Mesenchymal stem cell (in vitro differentiated cells and primary cell): Measurements from ENCODE around the gene ZACN.
"Not testable (repeated sequence)": the region's sequence is repeated elsewhere in the genome, so short reads cannot be mapped to it uniquely, and the experiment has no call there.

Experiments
- DNase-seq: peaks from one replicate; pipeline ENCODE4 v3.0.0-alpha.2; 2013
- H2AFZ ChIP-seq: one replicate; pipeline ENCODE4 v1.6.1; 2013; ENCODE audit warnings: low read depth, mild to moderate bottlenecking, control low read depth, inconsistent platforms, low read length, moderate library complexity
- H2AK5ac ChIP-seq: 2 replicates; pipeline ENCODE4 v1.6.1; 2013; ENCODE audit warnings: low read length, moderate library complexity, mild to moderate bottlenecking, inconsistent platforms; ENCODE audit not compliant: severe bottlenecking
- H2BK120ac ChIP-seq: one replicate; pipeline ENCODE4 v1.6.1; 2013; ENCODE audit warnings: low read depth, mild to moderate bottlenecking, inconsistent platforms, low read length, moderate library complexity
- H2BK12ac ChIP-seq, 2 experiments: one replicate each; pipeline ENCODE4 v1.6.1; 2013; ENCODE audit warnings: inconsistent platforms in 2 of 2, low read length in 2 of 2, mild to moderate bottlenecking in 2 of 2, moderate library complexity in 2 of 2, control low read depth in 1 of 2
- H2BK15ac ChIP-seq: one replicate; pipeline ENCODE4 v1.6.1; 2013; ENCODE audit warnings: mild to moderate bottlenecking, low read depth, inconsistent platforms; ENCODE audit not compliant: poor library complexity, severe bottlenecking
- H2BK5ac ChIP-seq: 2 replicates; pipeline ENCODE4 v1.6.1; 2013; ENCODE audit warnings: low read depth, mild to moderate bottlenecking, low read length, control low read depth, inconsistent platforms; ENCODE audit not compliant: poor library complexity, severe bottlenecking
- H3K14ac ChIP-seq, 2 experiments: one replicate each; pipeline ENCODE4 v1.6.1; 2013; ENCODE audit warnings: inconsistent platforms in 2 of 2, low read length in 2 of 2, control low read depth in 1 of 2, mild to moderate bottlenecking in 1 of 2, moderate library complexity in 1 of 2
- H3K18ac ChIP-seq, 2 experiments: one replicate each; pipeline ENCODE4 v1.6.1; 2013; ENCODE audit warnings: inconsistent platforms in 2 of 2, low read length in 2 of 2, control low read depth in 1 of 2, low read depth in 1 of 2, mild to moderate bottlenecking in 1 of 2
- H3K23ac ChIP-seq, 2 experiments: one replicate each; pipeline ENCODE4 v1.6.1; 2013; ENCODE audit warnings: inconsistent platforms in 2 of 2, low read length in 2 of 2, mild to moderate bottlenecking in 2 of 2, moderate library complexity in 2 of 2, control low read depth in 1 of 2
- H3K27ac ChIP-seq: 2 replicates; pipeline ENCODE4 v1.5.1; 2013; ENCODE audit warnings: mild to moderate bottlenecking, moderate library complexity, low read length, control low read depth, inconsistent platforms; ENCODE audit not compliant: poor library complexity, severe bottlenecking
- H3K27me3 ChIP-seq, 2 experiments: 2 replicates each; pipeline versions ENCODE4 v1.6.1 to v1.7.0; 2013; ENCODE audit warnings: low read length in 2 of 2, mild to moderate bottlenecking in 2 of 2, moderate library complexity in 2 of 2, control low read depth in 1 of 2, inconsistent platforms in 1 of 2; ENCODE audit not compliant: control insufficient read depth in 1 of 2, insufficient read depth in 1 of 2
- H3K36me3 ChIP-seq, 2 experiments: 2 replicates each; pipeline versions ENCODE4 v1.6.1 to v1.7.0; 2013; ENCODE audit warnings: low read length in 2 of 2, control low read depth in 1 of 2, inconsistent platforms in 1 of 2, low read depth in 1 of 2, mild to moderate bottlenecking in 1 of 2; ENCODE audit not compliant: insufficient read depth in 2 of 2, control insufficient read depth in 1 of 2
- H3K4ac ChIP-seq, 2 experiments: one replicate each; pipeline ENCODE4 v1.6.1; 2013; ENCODE audit warnings: inconsistent platforms in 2 of 2, low read length in 2 of 2, mild to moderate bottlenecking in 2 of 2, moderate library complexity in 2 of 2, control low read depth in 1 of 2, low read depth in 1 of 2
- H3K4me1 ChIP-seq: 2 replicates; pipeline ENCODE4 v1.6.1; 2013; ENCODE audit warnings: low read depth, low read length, control low read depth; ENCODE audit not compliant: control insufficient read depth, insufficient read depth
- H3K4me2 ChIP-seq: 2 replicates; pipeline ENCODE4 v1.6.1; 2013; ENCODE audit warnings: low read length, mild to moderate bottlenecking, inconsistent platforms; ENCODE audit not compliant: poor library complexity, severe bottlenecking
- H3K4me3 ChIP-seq, 2 experiments: 2 replicates each; pipeline versions ENCODE4 v1.5.1 to v1.7.0; 2013; ENCODE audit warnings: low read length in 2 of 2, mild to moderate bottlenecking in 2 of 2, control low read depth in 1 of 2, low read depth in 1 of 2; ENCODE audit not compliant: insufficient read depth in 1 of 2
- H3K79me1 ChIP-seq: replicated peaks from 2 replicates; pipeline ENCODE4 v1.6.1; 2013; ENCODE audit warnings: mild to moderate bottlenecking, control low read depth, low read length, inconsistent platforms; ENCODE audit not compliant: poor library complexity, severe bottlenecking
- H3K9ac ChIP-seq: 2 replicates; pipeline ENCODE4 v1.7.0; 2013; ENCODE audit warnings: mild to moderate bottlenecking, low read length, moderate library complexity
- H3K9me3 ChIP-seq: 2 replicates; pipeline ENCODE4 v1.7.0; 2013; ENCODE audit warnings: mild to moderate bottlenecking, low read length; ENCODE audit not compliant: control insufficient read depth
- H4K8ac ChIP-seq: one replicate; pipeline ENCODE4 v1.6.1; 2013; ENCODE audit warnings: inconsistent platforms, mild to moderate bottlenecking, low read length, moderate library complexity
- H4K91ac ChIP-seq: one replicate; pipeline ENCODE4 v1.6.1; 2013; ENCODE audit warnings: mild to moderate bottlenecking, low read length, inconsistent platforms
- WGBS: methylation state at CpG from one replicate; pipeline ENCODE4 v1.1.7; 2013; ENCODE audit warnings: mixed read lengths; 5-methylcytosine and 5-hydroxymethylcytosine counted together

The ZACN gene

DNA sequence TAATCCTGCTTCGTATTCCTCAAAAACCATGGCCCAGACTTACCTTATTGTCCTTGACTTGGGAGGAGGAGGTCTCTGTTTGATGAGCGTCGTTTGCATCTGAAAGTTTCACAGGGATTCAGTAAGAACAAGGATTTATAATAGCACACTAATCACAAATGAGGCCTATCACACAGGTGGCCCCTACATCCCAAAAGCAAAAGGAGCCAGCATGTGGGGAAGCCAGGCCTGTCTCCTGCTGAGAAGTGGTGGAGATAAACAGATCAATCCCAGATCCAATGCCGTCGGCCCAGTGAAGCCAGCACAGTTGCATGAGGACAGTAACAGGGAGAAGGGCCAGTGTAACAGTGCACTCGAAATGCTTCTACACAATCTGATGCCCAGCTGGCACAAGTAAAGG, 38.6 kb upstream of the ZACN start:
- Histone ChIP-seq H3K9ac (no peak overlapping the region), H3K9me3 (no peaks in the 10 kb centered on the region), H4K8ac (no peak overlapping the region), H3K4ac (no peak overlapping the region), H2BK12ac (no peak overlapping the region), H2BK15ac (no peak overlapping the region), H2BK120ac (no peak overlapping the region), H3K23ac (no peak overlapping the region), H3K18ac (no peak overlapping the region), H2BK5ac (no peak overlapping the region), H4K91ac (no peak overlapping the region), H3K4me1 (peaks cover 23% of the 10 kb centered on the region), H3K27ac (no peak overlapping the region), H3K79me1 (peaks cover 24% of the 10 kb centered on the region), H3K4me2 (no peak overlapping the region), H3K14ac (no peak overlapping the region), H3K27me3 (no peaks in the 10 kb centered on the region), H2AFZ (no peak overlapping the region), H3K36me3 (peaks cover 63 to 73% of the 10 kb centered on the region in 2 experiments), H3K4me3 (no peak overlapping the region), H2AK5ac (peak overlapping the region; percentile 34)
- no peak for DNase-seq
- 81% methylated on average over 3 of the region's 6 CpGs for WGBS

DNA sequence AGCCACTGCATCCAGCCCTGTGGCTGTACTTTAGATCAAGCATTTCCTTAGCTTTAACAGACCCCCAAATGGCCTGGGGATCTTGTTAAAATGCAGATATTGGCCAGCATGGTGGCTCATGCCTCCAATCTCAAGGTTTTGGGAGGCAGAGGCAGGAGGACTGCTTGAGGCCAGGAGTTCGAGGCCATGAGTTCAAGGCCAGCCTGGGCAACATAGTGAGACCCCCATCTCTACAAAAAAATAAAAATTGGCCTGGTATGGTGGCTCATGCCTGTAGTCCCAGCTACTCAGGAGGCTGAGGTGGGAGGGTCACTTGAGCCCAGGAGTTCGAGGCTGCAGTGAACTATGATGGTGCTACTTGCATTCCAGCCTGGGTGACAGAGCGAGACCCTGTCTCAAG, 36.1 kb upstream of the ZACN start:
- H3K18ac ChIP-seq, DNase-seq, H2BK5ac ChIP-seq, H4K8ac ChIP-seq, H2BK120ac ChIP-seq, H2AFZ ChIP-seq, H3K9ac ChIP-seq, H2AK5ac ChIP-seq, H3K27ac ChIP-seq, H3K23ac ChIP-seq, H3K4ac ChIP-seq, H2BK12ac ChIP-seq, H3K9me3 ChIP-seq, H3K27me3 ChIP-seq, H3K14ac ChIP-seq, H3K4me3 ChIP-seq, H3K4me2 ChIP-seq, H2BK15ac ChIP-seq, H4K91ac ChIP-seq: not testable (repeated sequence)
- 100% methylated on average over 2 of the region's 3 CpGs for WGBS
- peaks cover 32% of the 10 kb centered on the region for H3K79me1 ChIP-seq
- H3K36me3 ChIP-seq: peaks cover 79 to 97% of the 10 kb centered on the region in 2 experiments
- peaks cover 17% of the 10 kb centered on the region for H3K4me1 ChIP-seq

DNA sequence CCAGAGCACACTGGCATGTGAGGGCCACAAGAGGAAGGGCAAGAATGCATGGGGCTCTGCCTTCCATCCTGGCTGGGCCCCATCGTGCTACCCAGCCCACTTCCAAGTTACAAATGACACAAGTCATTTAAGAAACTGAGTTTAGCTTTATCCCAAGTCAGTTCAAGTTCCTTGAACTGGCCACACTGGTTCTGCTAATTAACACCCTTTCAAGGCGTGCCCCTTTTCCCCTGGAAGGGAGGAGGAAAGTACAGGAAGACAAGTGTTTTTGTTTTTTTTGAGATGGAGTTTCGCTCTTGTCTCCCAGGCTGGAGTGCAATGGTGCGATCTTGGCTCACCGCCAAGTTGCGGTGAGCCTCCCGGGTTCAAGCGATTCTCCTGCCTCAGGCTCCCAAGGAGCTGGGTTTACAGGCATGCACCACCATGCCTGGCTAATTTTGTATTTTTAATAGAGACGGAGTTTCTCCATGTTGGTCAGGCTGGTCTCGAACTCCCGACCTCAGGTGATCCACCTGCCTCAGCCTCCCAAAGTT, 34.4 kb upstream of the ZACN start:
- not testable (repeated sequence) for H2BK12ac ChIP-seq, H3K4me3 ChIP-seq, H3K9ac ChIP-seq, H4K91ac ChIP-seq, H2AFZ ChIP-seq, H3K23ac ChIP-seq, H3K27ac ChIP-seq, H3K27me3 ChIP-seq, H3K18ac ChIP-seq, DNase-seq, H3K9me3 ChIP-seq, H2BK120ac ChIP-seq, H3K4ac ChIP-seq, H2AK5ac ChIP-seq, H4K8ac ChIP-seq, H3K14ac ChIP-seq, H3K4me2 ChIP-seq, H2BK5ac ChIP-seq, H2BK15ac ChIP-seq
- peaks cover 77 to 97% of the 10 kb centered on the region in 2 experiments for H3K36me3 ChIP-seq
- 98% methylated on average over 11 of the region's 11 CpGs for WGBS
- peaks cover 35% of the 10 kb centered on the region for H3K79me1 ChIP-seq
- peaks cover 24% of the 10 kb centered on the region for H3K4me1 ChIP-seq

DNA sequence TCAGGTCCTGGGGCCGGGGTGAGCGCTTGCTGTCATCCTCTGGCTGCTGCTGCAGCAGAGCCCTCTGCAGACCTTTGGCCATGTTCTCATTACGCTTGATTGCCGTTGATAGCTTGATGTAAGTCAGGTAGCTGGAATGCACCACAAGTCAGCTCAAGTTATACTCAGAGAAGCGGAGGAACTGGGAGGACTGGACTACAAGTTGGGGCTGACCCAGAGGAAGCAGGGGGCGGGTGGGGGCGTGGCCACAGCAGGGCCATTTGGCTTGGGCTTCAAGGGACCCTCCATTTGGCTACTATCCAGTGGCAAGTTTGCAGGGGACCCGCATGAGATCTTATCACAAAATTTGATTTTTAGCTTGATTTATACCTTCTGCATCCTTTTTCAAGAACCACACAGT, 32.9 kb upstream of the ZACN start:
- Histone ChIP-seq H4K91ac (no peak overlapping the region), H3K9ac (no peak overlapping the region), H3K79me1 (peaks cover 33% of the 10 kb centered on the region), H3K23ac (no peak overlapping the region), H3K4me2 (no peak overlapping the region), H3K18ac (no peak overlapping the region), H2BK5ac (no peak overlapping the region), H2BK120ac (no peak overlapping the region), H3K4me3 (no peak overlapping the region), H3K14ac (no peak overlapping the region), H2BK12ac (no peak overlapping the region), H3K4me1 (peaks cover 25% of the 10 kb centered on the region), H3K27ac (no peak overlapping the region), H2AK5ac (no peak overlapping the region), H3K36me3 (peaks cover 72 to 97% of the 10 kb centered on the region in 2 experiments), H3K4ac (no peak overlapping the region), H2BK15ac (no peak overlapping the region), H3K9me3 (no peaks in the 10 kb centered on the region), H4K8ac (no peak overlapping the region), H3K27me3 (no peaks in the 10 kb centered on the region), H2AFZ (no peak overlapping the region)
- WGBS: 98% methylated on average over 8 of the region's 8 CpGs
- DNase-seq: no peak
